Femur (tissue), 1 donor: ENCODE results near the gene BAZ1B.
A peak's percentile ranks its signal among the peaks of the same experiment; 100 is the strongest.
"Not testable (repeated sequence)": the region's sequence is repeated elsewhere in the genome, so short reads cannot be mapped to it uniquely, and the experiment has no call there.

Experiments used
- DNase-seq: peaks from one replicate; pipeline ENCODE4 v3.0.0-alpha.2; 2017

The BAZ1B gene

DNA sequence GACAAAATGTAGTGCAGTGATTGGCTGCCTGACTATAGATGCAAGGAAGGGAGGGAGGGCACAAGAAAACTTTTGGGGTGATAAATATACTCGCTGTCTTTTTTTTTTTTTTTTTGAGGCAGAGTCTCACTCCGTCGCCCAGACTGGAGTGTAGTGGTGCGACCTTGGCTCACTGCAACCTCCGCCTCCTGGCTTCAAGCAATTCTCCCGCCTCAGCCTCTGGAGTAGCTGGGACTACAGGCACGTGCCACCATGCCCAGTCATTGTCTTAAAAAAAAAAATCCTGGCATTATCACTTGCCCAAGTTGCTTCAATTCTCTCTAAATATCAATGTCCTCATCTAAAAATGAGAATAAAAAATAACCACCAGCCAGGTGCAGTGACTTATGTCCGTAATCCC lies 96.1 kb downstream of the BAZ1B start:
- no peak for DNase-seq

DNA sequence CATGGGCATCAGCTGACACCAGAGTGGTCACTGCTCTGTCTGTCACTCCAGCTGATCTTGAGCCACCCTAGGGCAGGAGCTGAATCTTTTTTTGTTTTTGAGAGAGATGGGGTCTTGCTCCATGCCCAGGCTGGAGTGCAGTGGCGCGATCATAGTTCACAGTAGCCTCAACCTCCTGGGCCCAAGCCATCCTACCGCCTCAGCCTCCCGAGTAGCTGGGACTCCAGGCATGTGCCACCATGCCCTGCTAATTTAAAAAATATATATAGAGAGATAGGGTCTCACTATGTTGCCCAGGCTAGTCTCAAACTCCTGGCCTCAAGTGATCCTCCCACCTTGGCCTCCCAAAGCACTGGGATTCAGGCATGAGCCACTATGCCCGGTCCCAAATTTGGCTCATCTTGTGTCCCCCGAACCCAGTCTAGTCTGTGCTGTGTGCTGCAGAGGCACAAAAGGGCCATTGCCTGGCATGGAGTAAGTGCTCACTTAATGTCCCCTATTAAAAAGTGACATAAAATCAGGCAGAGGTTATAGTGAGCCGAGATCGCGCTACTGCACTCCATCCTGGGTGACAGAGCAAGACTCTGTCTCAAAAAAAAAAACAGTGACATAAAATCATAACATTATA lies 96.6 kb downstream of the BAZ1B start:
- no peak for DNase-seq

DNA sequence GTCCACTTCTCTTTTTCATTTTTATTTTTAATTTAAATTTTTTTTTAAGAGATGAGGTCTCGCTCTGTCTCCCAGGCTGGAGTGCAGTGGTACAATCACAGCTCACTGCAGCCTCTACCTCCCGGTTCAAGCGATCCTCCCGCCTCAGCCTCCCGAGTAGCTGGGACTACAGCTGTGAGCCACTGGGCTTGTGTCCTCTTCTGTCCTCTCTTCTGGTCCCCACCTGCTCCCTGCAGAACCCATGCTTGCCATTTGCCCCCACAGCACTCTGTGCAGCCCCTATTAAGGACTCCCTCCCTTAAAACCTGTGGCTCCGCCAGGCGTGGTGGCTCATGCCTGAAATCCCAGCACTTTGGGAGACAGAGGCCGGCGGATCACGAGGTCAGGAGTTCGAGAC lies 97.6 kb downstream of the BAZ1B start:
- DNase-seq: no peak

DNA sequence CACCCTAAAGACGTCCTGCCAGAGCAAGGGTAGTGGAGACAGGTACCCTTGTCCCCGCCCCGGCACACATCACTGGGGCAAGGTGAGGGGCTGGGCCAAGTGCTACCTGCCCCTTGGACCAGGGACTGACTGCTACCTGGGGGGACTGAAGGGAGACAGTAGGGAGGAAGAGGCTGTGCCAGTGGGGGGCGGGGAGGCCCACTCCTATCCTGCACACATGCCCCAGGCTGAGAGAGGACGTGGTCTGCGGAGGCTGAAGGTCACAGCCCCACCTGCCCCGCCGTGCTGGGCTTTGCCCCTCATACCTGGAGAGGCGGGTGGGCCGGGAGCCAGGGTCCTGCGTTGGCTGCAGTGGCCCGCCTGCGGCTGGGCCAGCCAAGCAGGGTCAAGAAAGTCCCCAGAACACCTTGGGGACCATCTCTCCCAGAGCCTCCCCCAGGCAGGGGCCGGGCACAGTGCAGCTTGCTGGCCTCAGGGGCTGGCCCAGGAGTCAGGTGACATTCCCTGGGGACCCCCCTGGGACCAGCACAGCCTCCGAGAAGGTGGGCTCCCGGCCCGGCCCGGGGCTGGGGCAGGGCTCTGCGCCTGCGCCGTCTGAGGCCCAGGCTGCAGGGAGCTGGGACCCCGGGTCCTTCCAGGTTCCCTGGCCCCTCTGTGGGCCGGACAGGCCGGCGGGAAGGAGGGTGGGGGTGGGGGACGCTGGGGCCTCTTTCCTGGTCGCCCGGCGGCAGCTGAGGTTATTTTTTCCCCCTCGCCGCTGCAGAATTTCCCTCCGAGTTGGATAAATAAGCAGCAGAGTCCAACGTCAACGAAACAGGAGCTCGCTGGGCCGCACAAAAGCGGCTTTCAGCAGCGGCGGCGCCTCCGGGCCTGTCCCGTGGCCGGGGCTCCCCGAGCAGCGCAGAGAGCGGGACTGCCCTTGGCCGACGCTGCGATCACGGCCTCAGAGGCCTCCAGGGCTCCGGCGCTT lies 98.3 kb downstream of the BAZ1B start:
- peak; percentile 80 for DNase-seq

DNA sequence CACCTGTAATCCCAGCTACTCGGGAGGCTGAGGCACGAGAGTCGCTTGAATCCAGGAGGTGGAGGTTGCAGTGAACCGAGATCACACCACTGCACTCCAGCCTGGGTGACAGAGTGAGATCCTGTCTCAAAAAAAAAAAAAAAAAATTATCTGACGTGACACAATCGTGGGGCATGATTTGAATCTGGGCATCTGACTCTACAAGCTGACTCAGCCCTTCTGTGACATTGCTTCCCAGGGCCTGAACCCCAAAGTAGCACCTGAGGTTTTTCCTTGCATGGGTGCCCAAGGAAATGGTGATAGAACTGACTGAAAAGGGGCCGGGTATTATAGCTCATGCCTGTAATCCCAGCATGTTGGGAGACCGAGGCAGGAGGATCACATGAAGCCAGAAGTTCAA lies 101.5 kb downstream of the BAZ1B start:
- DNase-seq: not testable (repeated sequence)

DNA sequence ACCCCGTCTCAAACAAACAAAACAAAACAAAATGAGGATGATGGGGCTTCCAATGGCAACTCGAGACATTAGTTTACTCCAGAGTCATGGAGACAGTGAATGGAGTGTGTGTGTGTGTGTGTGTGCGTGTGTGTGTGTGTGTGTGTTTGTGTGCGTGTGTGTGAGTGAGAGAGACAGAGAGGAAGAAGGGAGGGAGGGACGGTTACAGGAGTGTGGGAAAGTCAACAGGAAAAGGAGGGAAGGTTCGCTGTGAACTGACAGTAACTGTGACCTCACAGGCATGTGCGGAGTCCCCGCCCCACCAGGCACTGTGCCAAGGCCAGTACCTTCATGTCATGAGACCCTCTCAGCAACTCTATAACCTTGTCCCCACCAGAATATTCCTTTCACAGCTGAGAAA lies 102.1 kb downstream of the BAZ1B start:
- peak; percentile 66 for DNase-seq

DNA sequence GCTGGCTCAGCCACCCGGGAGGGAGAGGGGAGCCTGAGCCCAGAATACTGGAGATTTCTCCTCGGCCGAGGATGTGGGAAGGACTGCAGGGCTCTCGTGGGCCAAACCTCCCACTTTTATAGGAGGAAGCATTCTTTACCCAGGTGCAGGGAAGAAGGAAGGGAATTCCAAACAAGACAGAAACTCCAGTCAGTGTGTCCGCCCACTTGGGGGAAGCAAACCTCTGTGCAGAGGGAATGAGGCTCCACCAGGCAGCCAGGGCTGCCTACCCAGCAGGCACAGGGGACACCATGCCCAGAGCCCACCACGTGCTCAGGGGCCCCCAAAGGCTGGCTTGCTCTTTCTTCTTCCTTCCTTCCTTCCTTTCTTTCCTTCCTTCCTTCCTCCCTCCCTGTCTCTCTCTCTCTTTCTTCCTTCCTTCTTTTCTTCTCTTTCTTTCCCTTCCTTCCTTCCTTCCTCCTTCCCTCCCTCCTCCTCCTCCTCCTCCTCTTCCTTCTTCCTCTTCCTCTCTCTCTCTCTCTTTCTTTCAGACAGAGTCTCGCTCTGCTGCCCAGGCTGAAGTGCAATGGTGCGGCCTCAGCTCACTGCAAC lies 103.9 kb downstream of the BAZ1B start:
- DNase-seq: no peak

DNA sequence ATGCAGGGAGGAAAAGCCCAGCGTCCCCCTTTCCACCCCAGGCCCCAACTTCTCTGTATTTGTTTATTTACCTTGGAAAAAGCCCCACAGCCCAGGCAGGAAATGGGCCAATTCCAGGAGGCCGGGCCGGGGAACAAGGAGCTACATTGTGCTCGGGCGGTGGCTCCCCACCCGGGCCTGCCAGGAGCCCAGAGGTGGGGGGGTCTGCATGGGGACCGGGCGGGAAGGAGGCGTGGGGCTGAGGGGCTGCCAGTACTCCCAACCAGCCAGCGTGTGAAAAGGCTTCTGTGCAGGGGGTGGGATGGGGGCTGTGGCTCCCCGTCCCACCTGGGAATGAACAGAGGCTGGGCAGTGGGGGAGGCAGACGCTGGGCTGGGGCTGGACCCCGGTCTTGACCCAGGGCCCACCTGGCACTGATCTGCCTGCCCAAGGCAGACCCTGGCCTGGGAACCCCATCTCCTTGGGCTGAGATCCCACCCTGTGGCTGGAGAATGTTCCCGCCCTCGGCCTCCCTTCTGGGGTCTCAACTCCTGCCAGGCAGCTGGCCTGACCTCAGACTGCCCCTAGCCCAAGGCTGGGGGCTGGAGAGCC lies 111.5 kb downstream of the BAZ1B start:
- DNase-seq: peak; percentile 88

DNA sequence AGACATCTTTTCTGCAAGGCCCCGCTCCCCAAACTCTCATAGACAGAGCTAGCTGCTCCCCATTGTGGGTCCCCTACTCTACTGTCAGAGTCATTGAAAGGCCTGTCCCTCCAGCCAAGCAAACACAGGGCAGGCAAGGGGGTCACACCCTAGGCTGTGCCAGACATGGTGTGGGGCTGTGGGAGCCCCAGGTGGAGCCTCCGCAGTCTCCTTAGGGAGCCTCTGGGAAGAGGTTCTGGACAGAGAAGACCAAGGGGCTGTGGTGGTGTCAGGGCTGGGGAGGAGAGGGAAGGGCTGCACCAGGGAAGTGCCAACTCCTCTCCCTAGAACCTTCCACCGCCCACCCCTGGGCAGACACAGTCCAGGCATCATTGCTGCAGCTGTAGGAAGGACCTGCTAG lies 117.2 kb downstream of the BAZ1B start:
- not testable (repeated sequence) for DNase-seq

DNA sequence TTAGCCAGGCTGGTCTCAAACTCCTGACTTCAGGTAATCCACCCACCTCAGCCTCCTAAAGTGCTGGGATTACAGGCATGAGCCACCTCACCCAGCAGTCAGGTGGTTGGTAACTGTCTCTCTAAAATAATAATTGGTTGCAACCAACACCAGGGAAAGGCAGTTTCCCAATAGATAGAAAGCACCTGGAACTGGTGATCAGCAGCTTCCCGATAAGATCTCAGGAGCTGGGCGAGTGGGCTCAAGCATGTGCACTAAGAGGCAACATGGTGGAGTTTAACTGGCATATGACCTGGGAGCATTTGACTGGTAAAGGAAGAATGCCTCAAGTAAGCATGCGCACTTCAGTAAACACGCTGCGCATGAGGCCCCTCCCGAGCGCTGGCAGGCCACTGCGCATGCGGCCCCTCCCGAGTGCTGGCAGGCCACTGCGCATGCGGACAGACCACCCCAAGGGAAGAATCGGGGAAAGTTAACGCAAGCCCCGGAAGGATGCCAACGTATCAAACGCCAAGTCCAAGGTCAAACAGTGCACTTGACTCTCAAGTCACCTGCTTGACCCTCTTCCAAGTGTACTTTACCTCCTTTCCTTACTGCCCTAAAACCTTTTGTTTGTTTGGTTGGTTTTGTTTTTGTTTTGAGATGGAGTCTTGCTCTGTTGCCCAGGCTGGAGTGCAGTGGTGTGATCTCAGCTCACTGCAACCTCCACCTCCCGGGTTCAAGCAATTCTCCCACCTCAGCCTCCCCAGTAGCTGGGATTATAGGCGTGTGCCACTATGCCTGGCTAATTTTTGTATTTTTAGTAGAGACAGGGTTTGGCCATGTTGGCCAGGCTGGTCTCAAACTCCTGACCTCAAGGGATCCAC lies 122.7 kb downstream of the BAZ1B start:
- peak; percentile 91 for DNase-seq

DNA sequence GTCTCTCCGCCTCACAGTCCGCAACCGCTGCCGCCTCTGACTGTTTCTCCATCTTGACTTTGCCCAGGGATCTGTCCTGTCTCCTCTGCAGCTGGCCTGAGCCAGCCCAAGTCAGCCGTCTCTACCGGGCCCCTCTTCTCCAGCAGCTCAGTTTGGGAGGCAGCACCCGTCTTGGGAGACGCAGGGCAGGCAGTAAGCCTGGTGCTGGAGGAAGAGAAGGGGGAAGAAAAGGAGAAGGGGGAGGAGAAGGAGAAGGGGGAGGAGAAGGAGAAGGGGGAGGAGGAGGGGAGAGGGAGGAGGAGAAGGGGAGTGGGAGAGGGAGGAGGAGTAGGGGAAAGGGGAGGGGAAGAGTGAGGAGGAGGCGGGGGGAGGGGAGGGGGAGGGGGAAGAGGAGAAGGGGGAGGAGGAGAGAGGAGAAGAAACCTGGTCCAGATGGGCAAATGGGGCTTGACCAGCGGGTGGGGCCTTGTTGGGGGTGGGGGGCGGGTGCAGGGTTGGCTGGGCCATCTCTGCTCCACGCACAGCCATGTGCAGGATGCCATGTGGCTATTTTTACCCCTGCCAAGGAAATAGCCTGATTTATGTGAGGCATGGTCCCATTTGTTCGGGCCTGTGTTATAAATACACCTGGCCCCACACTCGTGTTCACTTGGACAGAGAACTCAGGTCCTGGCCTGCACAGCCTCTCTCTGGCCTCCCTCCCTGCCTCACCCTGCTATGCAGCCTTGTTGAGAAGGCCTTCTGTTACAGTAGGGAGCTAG lies 124.4 kb downstream of the BAZ1B start:
- DNase-seq: peak; percentile 81

DNA sequence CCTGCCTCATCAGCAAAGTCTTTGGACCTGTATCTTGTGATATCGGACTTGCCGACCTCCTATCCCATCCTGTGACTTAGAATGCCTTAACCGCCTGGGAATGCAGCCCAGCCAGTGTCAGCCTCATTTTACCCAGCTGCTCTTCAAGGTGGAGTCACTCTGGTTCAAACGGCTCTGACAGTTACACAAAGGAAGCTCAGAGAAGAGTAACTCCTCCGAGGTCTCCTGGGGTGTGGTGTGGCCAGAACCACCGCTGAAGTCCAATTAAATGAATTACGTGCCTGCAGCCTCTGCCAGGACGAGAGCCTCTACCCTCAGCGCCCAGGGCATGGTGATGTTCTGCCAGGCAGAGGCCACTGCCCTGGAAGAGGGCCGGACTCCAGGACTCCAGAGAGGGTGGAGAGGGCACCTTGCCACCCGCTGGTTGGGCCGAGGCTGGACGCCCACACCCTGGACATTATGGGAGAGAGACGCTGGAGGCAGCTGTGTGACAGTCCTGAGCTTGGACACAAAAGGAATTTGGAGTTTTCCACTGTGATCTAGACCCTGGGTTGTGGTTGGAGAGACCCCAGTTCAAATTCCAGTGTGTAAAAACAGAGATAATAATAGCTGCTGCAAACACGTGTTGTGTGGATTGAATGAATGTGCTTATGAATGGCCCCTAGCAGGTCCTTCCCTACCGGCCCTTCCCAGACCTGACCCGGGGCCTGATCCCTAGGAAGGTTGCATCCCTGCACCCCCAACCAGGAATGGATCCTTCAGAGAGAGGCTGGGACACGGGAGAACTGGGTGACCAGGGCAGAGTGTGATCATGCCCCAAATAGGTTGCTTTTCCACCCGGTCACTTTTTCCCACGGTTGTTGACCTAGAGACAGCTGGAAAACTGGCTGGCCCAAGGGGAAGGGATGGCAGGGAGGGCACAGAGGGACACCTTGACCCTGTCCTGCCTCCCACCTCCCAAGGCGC lies 126.3 kb downstream of the BAZ1B start:
- DNase-seq: peak; percentile 37

DNA sequence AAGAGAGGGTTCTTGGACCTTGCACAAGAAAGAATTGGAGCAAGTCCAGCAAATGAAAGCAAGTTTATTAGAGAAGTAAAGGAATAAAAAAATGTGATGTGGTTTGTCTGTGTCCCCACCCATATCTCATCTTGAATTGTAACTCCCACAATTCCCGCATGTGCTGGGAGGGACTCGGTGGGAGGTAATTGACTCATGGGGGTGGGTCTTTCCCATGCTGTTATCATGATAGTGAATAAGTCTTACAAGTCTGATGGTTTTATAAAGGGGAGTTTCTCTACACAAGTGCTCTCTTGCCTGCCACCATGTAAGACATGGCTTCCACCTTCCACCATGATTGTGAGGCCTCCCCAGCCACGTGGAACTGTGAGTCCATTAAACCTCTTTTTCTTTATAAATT lies 127.7 kb downstream of the BAZ1B start:
- DNase-seq: no peak

DNA sequence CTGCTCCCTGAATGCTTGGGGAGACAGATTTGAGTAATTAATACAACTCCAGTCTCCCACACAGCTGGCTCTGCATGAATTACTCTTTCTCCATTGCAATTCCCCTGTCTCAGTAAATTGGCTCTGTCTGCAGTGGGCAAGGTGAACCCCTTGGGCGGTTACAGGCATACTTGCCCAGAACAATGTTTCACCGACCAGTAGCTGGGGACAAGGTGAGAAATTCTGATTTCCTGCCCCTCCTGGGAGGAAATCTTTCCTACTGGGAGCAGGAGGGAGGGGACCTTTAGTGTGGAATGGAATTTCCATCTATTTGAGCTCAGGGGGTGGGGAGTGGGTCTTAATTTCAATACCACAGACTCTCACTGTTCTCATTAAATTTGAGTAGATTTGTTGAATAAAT lies 130.7 kb downstream of the BAZ1B start:
- no peak for DNase-seq
